ENCODE measurements around the gene ATP1B2.

- TF ChIP-seq CTCF (conservative IDR thresholded peaks at IDR 0.05 in 1 of 2, IDR thresholded peaks at IDR 0.05 in 1 of 2; ENCODE audit: extremely low read depth in 1 of 2, insufficient read depth in 1 of 2, low read depth in 1 of 2, low read length in 2 of 2) (no peak), EZH2 (IDR thresholded peaks at IDR 0.05; ENCODE audit: borderline replicate concordance, low read length) (no peak)
These were observed 38.5 kb upstream of the ATP1B2 start for GRCh38 chr17:7612294-7612640.
